ENCODE results near the gene DCUN1D1.

DCUN1D1 gene

GRCh38 chr3:182935803-182936202, 44.5 kb downstream of the DCUN1D1 start:
- DNase-seq = no peak

DNA sequence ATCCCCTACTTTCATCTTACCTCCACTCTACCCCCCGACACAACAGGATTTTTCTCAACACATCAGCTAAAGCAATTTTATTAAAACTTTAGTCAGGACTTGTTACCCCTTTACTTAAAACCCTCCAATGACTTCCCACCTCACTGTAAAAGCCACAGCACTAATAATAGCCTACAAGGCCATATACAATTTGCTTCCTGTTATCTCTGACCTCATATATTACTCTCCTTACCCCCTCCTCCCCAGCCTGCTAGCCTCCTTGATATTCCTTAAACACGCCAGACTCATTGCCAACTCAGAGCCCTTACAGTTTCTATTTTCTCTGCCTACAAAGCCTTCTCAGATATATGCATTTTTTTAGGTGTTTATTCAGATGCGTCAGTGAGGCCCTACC, 54.4 kb downstream of the DCUN1D1 start:
- DNase-seq = no peak

GRCh38 chr3:182925330-182925943, 54.9 kb downstream of the DCUN1D1 start:
- DNase-seq = no peak

- DNase-seq = no peak
Observed at GRCh38 chr3:182921665-182922355, 58.5 kb downstream of the DCUN1D1 start.

GRCh38 chr3:182920515-182921084, 59.7 kb downstream of the DCUN1D1 start:
- DNase-seq = no peak

GRCh38 chr3:182919866-182920357, 60.4 kb downstream of the DCUN1D1 start:
- DNase-seq = no peak

DNA sequence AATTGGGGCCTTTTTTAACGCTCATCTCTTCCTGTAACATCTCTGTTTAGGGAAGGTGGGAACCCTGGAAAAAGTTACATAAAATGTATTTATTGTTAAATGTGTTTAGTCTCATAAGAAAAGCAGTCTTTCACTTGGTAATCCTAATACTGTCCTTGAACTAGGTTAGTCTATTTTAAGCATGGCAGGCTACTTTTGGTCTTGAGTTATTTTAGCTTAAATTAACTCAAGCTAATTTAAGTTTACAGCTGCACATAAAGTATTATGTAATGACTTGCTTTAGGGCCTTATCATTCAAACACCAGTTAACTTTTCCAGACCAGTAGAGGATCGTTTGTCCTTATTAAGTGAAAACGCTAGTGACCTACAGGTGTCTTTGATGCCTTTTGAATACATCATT, 63.2 kb downstream of the DCUN1D1 start:
- no peak for DNase-seq

DNA sequence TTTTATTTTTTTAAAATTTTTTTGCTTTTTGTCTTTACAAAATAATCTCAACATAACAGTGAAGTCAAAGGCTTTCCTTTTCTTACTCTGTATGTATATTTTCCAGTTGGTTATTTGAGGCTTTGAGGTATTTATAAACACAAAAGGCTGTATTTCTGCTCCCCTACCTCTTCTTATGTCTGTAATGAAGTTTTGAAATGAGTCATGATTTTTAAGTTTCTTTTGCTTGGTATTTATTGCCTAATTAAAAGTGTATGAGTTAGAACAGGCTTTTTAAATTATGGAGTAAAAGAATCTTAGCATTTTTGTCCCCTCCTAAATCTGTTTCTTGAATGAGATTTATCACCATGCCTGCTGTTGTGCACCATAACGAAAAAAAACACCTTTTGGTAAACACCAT, 66.0 kb downstream of the DCUN1D1 start:
- no peak for DNase-seq

DNA sequence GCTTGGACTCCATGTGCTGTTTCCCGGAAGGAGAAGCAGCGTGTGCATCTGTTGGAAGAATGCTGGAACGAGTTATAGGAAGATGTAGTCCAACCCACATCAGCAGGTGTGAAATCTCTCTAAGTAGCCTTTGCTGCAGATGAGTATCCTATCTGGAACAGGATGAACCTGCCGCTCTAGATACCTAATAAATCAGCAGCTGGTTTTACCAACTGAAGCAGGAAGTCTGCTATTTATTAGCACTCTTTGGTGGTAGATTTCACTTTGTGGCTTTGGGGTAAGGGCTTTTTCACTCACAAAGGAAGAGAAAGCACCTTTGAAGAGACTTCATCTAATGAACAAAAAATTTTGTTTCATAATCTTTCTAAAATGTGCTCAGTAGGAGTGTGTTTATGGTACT, 66.4 kb downstream of the DCUN1D1 start:
- DNase-seq = no peak

DNA sequence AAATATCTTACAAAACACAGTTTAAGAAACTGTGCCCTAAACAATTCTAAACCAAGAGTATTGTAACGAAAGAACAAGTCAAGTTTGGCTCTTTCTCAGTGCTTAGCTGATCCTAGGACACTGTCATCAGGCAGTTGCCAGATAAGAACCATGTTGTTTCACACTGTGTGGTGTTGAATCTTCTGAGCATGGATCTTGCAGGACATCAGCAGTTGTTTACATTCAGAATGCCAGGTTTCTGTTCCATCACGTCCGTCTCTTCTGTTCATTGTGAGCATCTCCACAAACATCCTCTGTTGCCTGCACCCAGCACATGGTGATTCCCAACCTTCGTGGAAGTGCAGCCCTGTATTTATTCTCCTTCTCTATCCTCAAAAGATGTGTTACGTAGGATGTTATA, 67.9 kb downstream of the DCUN1D1 start:
- DNase-seq = no peak

- no peak for DNase-seq
Observed at GRCh38 chr3:182911782-182912111, 68.6 kb downstream of the DCUN1D1 start.

GRCh38 chr3:182910936-182911781, 69.2 kb downstream of the DCUN1D1 start:
- no peak for DNase-seq

DNA sequence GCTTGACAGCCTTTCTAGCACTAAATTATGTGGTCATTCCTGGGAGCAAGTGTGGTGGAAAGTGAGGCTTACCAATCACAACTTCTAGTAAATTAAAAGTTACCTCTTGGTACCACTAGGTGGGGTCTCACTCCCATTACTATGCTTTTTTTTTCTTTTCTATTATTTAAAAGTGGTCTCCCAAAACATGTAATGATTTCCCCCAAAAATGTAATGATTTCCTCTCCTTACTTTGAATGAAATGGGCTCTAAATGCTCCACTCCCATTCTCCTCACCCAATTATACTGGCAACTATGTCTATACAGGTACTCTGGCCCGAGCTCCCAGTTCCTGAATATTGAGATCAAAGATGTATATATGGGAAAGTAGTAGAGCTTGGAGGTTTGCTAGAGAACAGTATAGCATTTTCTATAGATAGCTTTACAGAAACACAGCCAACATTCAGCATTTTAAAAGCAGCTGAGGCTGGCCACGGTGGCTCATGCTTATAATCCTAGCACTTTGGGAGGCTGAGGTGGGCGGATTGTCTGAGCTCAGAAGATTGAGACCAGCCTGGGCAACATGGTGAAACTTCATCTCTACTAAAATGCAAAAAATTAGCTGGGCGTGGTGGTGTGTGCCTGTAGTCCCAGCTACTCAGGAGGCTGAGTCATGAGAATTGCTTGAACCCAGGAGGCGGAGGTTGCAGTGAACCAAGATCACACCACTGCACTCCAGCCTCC, 70.9 kb downstream of the DCUN1D1 start:
- no peak for DNase-seq

DNA sequence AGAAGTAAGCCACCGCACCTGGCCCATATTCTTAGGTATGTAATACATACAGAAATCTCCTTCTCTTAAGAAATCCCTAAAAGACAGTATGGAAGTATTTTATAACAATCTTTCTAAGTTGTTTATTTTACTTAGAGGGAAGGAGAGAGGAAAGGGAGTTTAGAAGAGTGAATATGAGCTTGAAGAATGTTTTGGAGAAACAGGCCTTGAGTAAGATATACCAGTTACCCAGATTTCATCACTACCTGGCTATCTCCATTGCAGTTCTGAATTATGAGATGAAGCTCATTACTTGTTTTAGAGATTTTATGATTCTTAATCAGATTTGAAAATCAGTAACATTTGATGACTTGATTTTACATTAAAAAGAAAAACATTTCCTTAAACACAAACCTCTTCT, 71.9 kb downstream of the DCUN1D1 start:
- DNase-seq = no peak

GRCh38 chr3:182906036-182906435, 74.3 kb downstream of the DCUN1D1 start:
- no peak for DNase-seq

GRCh38 chr3:182905623-182906022, 74.7 kb downstream of the DCUN1D1 start:
- DNase-seq = no peak

DNA sequence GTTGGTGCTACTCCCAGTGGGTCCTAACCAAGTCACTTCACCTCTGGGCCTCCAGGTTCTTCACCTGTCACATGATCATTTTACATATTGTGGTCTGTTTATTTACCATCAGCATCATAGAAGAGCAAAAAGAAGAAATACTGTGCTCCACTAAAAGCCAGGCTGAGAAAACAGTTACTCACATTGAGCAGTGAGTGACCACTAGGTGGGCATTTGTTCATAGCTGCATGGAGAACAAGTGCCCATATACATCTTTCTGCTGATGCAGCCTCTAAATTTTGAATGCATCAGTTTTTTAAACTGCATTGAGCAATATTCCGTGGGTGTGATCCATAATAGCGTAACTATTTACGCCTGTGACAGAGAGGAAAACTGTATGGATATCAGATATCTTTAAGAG, 76.2 kb downstream of the DCUN1D1 start:
- no peak for DNase-seq

DNA sequence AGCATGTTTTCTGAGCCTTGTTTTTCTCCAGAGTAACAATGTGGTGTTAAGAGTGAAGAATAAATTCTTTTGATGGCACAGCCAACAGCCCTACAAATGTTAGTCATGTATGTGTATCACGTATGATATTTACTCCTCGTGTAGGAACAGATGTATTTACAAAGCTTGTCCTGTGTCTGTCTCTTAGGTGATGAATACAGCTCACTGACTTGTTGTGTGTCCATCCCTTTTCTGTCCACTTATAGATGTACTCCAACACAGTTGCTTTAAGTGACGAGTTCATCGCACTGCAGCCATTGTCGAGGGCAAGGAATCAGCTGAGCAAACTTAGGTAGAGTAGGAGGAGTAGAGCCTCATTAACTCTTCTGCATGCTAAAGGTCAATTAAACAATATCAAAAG, 78.1 kb downstream of the DCUN1D1 start:
- DNase-seq = no peak

DNA sequence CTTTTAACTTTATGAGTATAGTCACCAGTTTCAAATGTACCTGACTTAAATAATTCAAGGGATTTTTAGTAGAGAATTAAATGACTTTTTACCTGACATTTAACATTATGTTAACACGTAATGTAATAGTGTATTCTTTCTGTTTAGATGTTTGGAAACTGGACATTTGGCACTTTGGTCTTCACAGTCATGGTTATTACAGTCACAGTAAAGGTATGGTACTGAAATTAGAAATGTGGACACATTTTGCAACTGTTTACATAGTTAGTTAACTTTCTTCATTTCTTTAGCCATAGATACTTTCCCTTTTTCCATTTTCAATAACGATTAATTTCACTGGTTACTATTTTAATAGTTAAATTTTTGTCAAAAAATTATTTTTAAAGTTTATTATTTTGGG, 83.8 kb downstream of the DCUN1D1 start:
- no peak for DNase-seq

DNA sequence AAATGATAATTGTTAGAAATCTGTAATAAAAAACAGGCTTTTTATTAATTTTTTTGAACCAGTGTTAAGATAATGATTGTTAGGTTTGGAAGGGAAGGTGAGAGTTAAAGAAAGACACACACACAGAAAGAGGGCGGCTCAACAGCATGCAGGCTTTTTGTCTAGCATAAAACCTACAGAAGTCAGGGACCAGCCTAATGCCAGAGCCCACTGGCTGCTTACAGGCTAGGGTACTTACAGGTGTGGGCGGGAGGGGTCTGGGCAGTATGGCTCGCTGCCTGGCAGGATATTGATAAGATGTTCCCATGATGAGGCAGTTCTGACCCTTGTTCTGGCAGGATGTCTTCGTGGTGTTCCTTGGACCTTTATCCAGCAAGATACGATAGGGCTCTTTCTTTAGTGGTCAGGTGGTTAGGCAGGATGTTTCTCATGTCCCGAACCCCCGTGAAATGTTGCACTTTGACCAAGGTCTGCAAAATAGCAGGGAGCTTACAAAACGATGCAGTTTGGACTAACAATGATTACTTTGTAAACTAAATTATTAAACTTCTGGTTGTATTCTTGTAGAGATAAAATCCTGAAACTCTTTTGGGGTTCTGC, 84.7 kb downstream of the DCUN1D1 start:
- no peak for DNase-seq

GRCh38 chr3:182892226-182892625, 88.1 kb downstream of the DCUN1D1 start:
- no peak for DNase-seq

DNA sequence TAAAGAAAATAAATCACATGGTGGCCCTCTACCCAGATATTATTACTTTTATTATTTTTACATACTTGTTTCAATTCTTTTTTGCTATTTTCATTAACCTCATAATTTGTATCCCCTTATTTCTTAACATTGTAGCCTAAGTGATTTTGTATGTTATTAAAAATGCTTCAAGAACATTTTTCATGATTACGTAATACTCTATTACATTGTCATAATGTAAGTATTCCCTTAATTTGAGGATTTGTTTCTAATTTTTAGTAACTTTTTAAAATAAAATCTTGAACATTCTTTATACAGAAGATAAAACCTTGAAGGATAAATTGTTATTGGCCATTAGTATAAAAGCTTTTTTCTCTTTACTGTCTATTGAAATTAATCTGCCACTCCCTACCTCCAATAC, 89.0 kb downstream of the DCUN1D1 start:
- DNase-seq = no peak
